COLO829 (cell line): ENCODE data around the gene TIMM22.
"Not testable (repeated sequence)": the region's sequence is repeated elsewhere in the genome, so short reads cannot be mapped to it uniquely, and the experiment has no call there.

Source experiments
- DNase-seq: peaks from one replicate; pipeline ENCODE4 v3.0.0; 2012; ENCODE audit warnings: low spot score

Gene TIMM22

DNA sequence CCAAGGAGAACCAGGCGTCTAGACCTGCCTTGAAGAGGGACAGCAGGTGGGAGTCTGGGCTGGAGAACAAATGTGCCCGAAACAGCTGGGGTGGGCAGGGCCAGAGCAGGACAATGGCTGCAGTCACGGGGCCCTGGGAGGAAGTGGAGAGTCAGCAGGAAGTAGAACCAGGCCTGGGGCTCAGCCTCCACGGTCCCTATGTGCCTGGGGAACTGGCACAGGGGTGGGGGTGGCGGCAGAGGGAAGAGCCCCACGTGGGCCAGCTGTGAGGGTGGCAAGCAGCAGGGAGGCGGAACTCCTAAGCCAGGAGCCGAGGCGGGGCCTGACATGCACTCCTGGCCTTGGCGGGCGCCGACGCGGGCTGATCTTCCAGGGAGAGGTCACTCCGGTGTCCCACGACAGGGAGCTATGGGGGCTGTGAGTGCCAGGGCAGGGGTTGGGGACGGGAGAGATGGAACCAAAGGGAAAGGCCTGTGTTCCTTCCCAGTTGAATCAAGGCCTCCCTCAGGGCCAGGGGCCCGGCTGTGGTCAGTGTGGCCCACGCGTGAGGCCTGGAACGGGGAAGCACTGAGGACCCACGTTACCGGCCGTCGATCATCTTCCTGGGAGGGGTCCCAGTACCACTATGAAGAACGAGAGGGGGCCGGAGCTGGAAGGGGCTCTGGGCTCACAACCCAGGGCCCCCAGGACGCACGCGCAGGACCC is 42.7 kb downstream of the TIMM22 start:
- peak; percentile 88 for DNase-seq

GRCh38 chr17:1040216-1040600 is 43.3 kb downstream of the TIMM22 start:
- DNase-seq: peak; percentile 59

- no peak for DNase-seq
Measured at GRCh38 chr17:1041746-1042145, 44.8 kb downstream of the TIMM22 start.

GRCh38 chr17:1042486-1042885 is 45.6 kb downstream of the TIMM22 start:
- DNase-seq: no peak

DNA sequence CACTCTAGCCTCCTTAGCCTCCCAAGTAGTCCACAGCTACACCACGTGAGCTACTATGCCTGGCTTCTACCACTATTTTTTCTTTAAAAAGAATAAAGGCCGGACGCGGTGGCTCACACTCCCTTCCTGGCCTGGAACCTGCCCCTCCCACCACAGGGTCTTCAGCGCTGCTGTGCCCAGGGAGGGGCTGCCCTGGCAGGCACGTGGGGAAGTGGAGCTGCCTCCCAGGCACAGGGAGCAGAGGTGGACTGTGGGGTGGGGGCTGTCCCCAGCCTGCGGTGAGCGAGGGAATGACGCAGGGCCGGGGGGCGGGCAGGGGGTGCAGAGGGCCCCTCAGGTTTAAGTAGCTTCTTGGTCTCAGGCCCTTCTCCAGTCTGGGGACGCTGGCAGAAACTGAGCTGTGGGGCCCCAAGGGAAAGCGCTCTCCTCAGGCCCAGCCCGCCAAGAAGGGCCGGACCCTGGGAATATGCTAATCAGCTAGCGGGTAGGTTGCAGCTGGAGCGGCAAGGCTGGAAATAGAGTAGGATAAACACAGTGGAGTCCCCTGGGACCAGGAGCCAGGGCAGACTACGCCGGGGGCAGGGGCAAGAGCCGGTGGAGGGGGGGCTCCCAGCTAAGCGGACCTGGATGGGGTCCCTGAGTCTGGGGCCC is 46.8 kb downstream of the TIMM22 start:
- DNase-seq: no peak

DNA sequence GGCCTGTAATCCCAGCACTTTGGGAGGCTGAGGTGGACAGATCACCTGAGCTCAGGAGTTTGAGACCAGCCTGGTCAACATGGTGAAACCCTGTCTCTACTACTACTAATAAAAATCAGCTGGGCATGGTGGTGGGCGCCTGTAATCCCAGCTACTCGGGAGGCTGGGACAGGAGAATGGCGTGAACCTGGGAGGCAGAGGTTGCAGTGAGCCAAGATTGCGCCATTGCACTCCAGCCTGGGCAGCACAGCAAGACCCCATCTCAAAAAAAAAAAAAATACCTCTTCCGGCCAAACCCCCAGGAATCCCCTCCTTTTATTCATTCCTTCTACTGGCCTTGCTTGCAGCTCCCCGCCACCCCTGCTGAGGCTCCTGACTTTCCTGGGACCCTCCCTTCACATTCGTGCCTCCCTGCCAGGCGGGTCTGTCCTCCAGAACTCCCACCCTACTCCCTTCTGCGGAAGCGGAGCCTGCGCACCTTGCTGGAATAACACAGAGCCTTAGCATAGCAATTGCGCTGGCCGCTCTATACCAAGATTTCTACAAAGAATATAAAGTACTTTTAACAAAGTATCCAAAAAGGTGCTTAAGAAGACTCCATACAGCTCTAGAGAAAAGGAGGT is 47.6 kb downstream of the TIMM22 start:
- DNase-seq: not testable (repeated sequence)

GRCh38 chr17:1045456-1045855 is 48.5 kb downstream of the TIMM22 start:
- DNase-seq: no peak

DNA sequence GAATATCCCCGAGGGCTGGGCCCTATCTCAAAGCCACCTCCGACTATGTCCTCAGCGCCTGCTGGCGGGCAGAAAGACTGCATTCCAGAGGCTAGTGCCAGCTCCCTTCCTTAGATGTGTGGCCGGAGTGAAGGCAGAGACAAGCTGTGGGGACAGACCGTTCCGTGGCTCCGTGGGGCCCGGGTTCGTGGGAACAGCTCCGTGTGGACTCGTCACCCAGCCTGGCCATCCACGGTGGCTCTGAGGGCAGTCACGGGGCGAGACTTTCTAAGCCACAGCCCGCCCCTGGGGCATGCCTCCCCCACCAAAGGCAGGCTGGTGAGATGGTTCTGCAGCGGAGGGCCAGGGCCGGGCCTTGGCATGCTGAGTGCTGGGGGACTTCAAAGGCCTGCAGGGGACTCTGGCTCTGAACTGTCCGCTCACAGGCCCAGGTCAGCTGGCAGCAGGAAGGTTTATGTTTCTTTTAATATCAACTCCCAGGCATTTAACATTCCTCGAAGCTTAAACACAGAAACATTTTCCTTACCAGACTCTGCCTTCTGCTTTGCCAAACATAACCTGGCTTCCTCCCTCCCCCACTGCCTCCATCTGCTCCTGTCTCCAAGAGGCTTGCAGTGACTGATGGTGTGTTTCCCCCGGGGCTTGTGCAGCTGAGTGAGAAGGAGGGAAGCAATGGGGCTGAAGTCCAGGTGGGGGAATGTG is 50.4 kb downstream of the TIMM22 start:
- no peak for DNase-seq

DNA sequence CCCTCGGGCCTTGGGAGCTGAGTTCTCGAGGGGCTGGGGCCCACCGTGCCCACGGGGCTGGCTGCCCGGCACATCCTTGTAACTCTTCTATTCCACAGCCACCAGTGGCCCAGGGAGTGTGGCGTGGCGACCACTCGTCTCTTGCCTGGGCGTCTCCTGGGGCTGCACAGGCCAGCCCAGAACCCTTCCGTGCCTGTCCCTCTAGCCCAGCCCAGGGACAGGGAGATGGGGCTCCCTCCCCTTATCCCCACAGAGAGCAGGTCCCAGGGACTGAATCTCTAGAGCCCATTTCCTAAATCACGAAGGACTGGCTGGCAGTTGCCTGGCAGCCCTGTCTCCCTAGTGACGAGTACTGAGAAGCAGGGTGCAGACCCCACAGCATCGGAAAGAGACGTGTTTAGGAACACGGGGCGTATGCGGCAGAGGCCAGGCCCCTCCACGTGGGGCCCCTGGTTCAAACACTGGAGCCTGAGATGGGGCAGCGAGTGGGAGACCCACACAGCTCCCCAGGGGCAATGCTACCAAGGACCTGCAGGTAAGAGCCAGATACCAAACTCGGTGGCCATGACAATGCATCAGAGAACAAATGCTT is 51.0 kb downstream of the TIMM22 start:
- no peak for DNase-seq

DNA sequence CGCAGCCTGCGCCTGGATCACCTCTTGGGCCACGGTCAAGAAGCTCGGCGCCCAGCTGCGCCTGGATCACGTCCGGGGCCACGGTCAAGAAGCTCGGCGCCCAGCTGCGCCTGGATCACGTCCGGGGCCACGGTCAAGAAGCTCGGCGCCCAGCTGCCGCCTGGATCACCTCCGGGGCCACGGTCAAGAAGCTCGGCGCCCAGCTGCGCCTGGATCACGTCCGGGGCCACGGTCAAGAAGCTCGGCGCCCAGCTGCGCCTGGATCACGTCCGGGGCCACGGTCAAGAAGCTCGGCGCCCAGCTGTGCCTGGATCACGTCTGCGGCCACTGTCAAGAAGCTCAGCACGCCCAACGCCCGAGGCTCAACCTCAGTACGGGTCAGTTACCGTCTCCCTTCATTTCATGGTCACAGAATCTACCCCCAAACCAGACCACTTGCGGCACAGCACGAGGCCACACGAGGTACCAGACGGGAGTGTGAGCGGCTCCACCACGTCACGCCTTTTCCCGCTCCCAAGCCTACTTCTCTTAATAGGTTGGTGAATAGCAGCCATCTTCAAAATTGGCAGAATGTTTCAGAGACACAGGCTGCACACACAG is 51.7 kb downstream of the TIMM22 start:
- DNase-seq: not testable (repeated sequence)

GRCh38 chr17:1049446-1050225 is 52.7 kb downstream of the TIMM22 start:
- no peak for DNase-seq

DNA sequence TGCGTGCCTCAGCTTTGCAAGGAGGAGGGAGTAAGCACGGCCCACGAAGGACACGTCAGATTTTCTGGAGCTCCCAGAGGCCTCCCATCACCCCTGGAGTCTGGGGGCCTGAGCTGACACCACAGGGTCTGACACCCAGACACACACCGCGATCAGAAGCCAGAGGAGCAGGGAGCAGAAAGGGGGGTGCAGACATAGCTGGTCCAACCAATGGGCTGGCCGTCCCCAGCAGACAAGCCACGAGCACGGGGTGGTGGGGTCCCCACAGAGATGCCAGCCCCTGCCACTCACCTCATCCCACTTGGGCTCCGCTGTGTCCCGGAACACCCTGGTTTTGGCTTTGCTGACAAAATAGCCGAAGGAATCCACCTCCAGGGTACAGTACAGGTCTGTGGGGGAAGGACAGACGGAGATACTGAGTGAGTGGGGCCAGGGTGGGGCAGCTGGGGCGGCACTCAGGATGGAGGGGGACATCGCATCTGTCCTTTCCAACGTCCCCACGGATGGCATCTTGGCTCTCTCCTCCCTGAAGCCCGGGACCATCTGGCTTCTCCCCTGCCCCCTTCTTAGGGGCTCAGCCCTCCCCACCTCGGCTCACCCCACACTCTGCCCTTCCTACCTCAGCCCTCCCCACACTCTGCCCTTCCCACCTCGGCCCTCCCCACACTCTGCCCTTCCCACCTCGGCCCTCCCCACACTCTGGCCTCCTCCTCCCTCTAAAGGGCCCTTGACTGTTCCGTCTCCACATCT is 53.5 kb downstream of the TIMM22 start:
- DNase-seq: no peak

DNA sequence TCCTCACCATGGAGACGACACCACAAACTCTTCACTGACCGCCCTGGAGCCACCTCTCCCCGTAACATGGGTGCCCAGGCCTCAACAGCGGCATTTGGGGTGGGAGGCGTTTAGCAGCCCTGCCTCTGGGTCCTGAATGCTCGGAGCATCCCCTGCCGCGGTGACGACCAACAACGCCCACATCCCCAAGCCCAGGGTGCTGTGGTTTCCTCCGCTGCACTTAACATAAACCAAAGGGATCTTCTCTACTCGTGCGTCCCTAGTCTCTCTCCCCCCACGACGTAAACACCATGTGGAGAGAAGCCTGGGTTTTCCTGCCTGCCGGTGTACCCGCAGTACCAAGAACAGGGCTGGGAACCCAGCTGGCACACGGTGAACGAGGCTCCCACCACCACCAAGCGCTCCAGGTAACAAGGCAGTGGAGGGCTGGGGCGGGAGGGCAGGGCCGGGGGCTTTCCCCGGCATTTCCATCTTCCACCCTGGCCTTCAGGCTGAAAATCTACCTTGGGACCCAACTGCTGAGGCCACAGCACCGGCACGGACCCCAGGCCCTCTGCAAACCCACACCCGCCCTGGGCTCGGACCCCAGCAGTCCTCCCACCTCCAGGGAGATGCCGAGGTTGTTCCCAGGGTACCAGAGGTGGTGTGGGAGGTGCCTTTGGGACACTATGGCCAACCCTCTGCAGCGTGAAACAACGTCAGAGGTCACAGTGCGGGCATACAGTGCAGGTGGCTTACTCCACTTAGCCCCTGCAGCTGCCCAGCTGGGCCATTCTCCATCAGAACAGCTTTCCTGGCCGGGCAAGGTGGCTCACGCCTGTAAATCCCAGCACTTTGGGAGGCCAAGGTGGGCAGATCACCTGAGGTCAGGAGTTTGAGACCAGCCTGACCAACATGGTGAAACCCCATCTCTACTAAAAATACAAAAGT is 54.3 kb downstream of the TIMM22 start:
- no peak for DNase-seq
